Stimulated activated CD8-positive, alpha-beta memory T cell treated with anti-CD3 and anti-CD28 coated beads, Interleukin-7, amount 100 ng/mL, for 24 hours (primary cell): ENCODE measurements around the gene DCDC2C.

Source experiments
- DNase-seq: peaks from one replicate; pipeline ENCODE4 v3.0.0-alpha.2; 2020; ENCODE audit warnings: low read depth

DCDC2C gene

GRCh38 chr2:3838348-3838747 lies 135.0 kb downstream of the DCDC2C start:
- no peak for DNase-seq

- DNase-seq = no peak
These were observed 136.1 kb downstream of the DCDC2C start for GRCh38 chr2:3839476-3839875.

GRCh38 chr2:3840611-3841155 lies 137.3 kb downstream of the DCDC2C start:
- DNase-seq = no peak

GRCh38 chr2:3847397-3848052 lies 144.2 kb downstream of the DCDC2C start:
- no peak for DNase-seq

- no peak for DNase-seq
These were observed 145.4 kb downstream of the DCDC2C start for GRCh38 chr2:3848776-3849175.

- DNase-seq = no peak
These were observed 145.8 kb downstream of the DCDC2C start for GRCh38 chr2:3849213-3849612.

GRCh38 chr2:3857576-3857975 lies 154.2 kb downstream of the DCDC2C start:
- DNase-seq = no peak

- no peak for DNase-seq
These were observed 161.8 kb downstream of the DCDC2C start for GRCh38 chr2:3864943-3865865.

GRCh38 chr2:3867469-3867868 lies 164.1 kb downstream of the DCDC2C start:
- DNase-seq = no peak

- DNase-seq = no peak
These were observed 164.8 kb downstream of the DCDC2C start for GRCh38 chr2:3868012-3868805.

GRCh38 chr2:3870222-3870621 lies 166.8 kb downstream of the DCDC2C start:
- DNase-seq = no peak

- DNase-seq = no peak
These were observed 167.6 kb downstream of the DCDC2C start for GRCh38 chr2:3871002-3871401.

- DNase-seq = no peak
These were observed 169.1 kb downstream of the DCDC2C start for GRCh38 chr2:3872451-3872850.

GRCh38 chr2:3873899-3874298 lies 170.5 kb downstream of the DCDC2C start:
- DNase-seq = no peak

- DNase-seq = no peak
These were observed 172.8 kb downstream of the DCDC2C start for GRCh38 chr2:3876221-3876620.

- DNase-seq = no peak
These were observed 173.3 kb downstream of the DCDC2C start for GRCh38 chr2:3876685-3877084.

GRCh38 chr2:3885629-3886628 lies 182.6 kb downstream of the DCDC2C start:
- no peak for DNase-seq

- no peak for DNase-seq
These were observed 191.6 kb downstream of the DCDC2C start for GRCh38 chr2:3895021-3895420.
